Activated naive CD4-positive, alpha-beta T cell treated with anti-CD3 and anti-CD28 coated beads, Interleukin-2, amount 50 U/mL, for 24 hours (primary cell): ENCODE data around the gene ABCA1.

Experiments
- H3K27ac Mint-ChIP-seq: one replicate; pipeline ENCODE4 v1.8.0; 2021; ENCODE audit warnings: mild to moderate bottlenecking, mixed read lengths
- H3K27me3 Mint-ChIP-seq: one replicate; pipeline ENCODE4 v1.8.0; 2021; ENCODE audit warnings: mixed read lengths
- H3K36me3 Mint-ChIP-seq: one replicate; pipeline ENCODE4 v1.8.0; 2021; ENCODE audit warnings: mixed read lengths
- H3K4me1 Mint-ChIP-seq: one replicate; pipeline ENCODE4 v1.8.0; 2021; ENCODE audit warnings: mixed read lengths
- H3K4me3 Mint-ChIP-seq: one replicate; pipeline ENCODE4 v1.8.0; 2021; ENCODE audit warnings: mild to moderate bottlenecking, mixed read lengths
- H3K9me3 Mint-ChIP-seq: one replicate; pipeline ENCODE4 v1.8.0; 2021; ENCODE audit warnings: mixed read lengths

The ABCA1 gene

GRCh38 chr9:104740621-104741020, 187.3 kb downstream of the ABCA1 start:
- Mint-ChIP-seq H3K27ac (no peak overlapping the region), H3K36me3 (no peaks in the 10 kb centered on the region), H3K4me3 (no peak overlapping the region), H3K27me3 (no peaks in the 10 kb centered on the region), H3K9me3 (no peaks in the 10 kb centered on the region), H3K4me1 (peaks cover 3% of the 10 kb centered on the region)

GRCh38 chr9:104738452-104738851, 189.5 kb downstream of the ABCA1 start:
- Mint-ChIP-seq H3K9me3 (no peaks in the 10 kb centered on the region), H3K27me3 (no peaks in the 10 kb centered on the region), H3K36me3 (peaks cover 1% of the 10 kb centered on the region), H3K4me3 (no peak overlapping the region), H3K27ac (no peak overlapping the region), H3K4me1 (peaks cover 3% of the 10 kb centered on the region)
